ENCODE data around the gene KRT1.
A peak's percentile ranks its signal among the peaks of the same experiment; 100 is the strongest.

The KRT1 gene

DNA sequence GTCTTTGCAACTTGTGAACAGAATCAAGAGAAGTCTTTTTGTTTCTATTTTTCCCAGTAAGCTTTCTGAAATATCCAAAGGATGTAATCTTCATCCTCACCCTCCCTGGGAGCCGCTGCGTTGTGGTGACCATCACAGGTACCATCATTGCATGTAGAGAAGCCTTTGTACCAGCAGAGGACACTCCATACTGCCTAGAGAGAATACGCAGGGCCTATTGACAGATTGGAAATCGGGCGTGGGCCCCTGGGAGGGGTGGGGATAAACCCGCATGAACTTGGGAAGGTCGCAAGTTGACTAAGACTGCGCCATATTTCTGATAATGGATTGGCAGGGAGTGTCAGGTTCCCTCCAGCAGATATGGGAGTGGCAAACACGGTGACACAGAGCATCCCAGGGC, 12.7 kb downstream of the KRT1 start:
- H3K27me3 ChIP-seq (replicated peaks; ENCODE audit: control insufficient read depth, insufficient read depth, low read length), result no peaks in the 10 kb centered on the region; the same call in 1 of the 2 replicates
- DNase-seq (ENCODE audit: extremely low read depth, insufficient read length), result no peak
- TF ChIP-seq, protein P1, sequence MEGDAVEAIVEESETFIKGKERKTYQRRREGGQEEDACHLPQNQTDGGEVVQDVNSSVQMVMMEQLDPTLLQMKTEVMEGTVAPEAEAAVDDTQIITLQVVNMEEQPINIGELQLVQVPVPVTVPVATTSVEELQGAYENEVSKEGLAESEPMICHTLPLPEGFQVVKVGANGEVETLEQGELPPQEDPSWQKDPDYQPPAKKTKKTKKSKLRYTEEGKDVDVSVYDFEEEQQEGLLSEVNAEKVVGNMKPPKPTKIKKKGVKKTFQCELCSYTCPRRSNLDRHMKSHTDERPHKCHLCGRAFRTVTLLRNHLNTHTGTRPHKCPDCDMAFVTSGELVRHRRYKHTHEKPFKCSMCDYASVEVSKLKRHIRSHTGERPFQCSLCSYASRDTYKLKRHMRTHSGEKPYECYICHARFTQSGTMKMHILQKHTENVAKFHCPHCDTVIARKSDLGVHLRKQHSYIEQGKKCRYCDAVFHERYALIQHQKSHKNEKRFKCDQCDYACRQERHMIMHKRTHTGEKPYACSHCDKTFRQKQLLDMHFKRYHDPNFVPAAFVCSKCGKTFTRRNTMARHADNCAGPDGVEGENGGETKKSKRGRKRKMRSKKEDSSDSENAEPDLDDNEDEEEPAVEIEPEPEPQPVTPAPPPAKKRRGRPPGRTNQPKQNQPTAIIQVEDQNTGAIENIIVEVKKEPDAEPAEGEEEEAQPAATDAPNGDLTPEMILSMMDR (IDR thresholded peaks at IDR 0.05; ENCODE audit: insufficient read depth, low read length, poor library complexity, severe bottlenecking), result peak; percentile 35

DNA sequence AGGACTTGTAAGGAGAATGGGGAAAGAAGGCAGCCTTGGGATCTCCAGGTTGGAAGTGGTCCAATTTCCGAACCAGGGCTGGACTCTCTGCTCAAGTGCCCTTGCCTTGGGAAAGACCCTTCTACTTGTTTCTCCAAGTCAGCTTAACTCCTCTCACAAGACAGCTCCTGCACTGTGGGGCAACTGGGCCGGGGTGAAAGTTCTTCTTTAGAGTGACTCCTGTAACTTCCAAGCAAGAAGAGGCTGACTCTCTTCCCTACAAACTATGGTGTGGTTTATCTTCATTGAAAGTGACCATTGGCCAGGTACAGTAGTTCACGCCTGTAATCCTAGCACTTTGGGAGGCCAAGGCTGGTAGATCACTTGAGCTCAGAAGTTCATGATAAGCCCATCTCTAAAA, 13.7 kb downstream of the KRT1 start:
- DNase-seq (ENCODE audit: extremely low read depth, insufficient read length), result no peak
- TF ChIP-seq, protein P1 (IDR thresholded peaks at IDR 0.05; ENCODE audit: insufficient read depth, low read length, poor library complexity, severe bottlenecking), result no peak
- no peaks in the 10 kb centered on the region for H3K36me3 ChIP-seq (ENCODE audit: control insufficient read depth, insufficient read depth, low read length)
- H3K4me3 ChIP-seq (replicated peaks; ENCODE audit: low read depth, low read length), result no peak overlapping the region
- H3K27me3 ChIP-seq (replicated peaks; ENCODE audit: control insufficient read depth, insufficient read depth, low read length), result no peaks in the 10 kb centered on the region; the same call in 1 of the 2 replicates

More for the DNA sequence above, 12.7 kb downstream of the KRT1 start:
- no peaks in the 10 kb centered on the region for H3K36me3 ChIP-seq (ENCODE audit: control insufficient read depth, insufficient read depth, low read length)
- H3K4me3 ChIP-seq (replicated peaks; ENCODE audit: low read depth, low read length), result no peak overlapping the region

DNA sequence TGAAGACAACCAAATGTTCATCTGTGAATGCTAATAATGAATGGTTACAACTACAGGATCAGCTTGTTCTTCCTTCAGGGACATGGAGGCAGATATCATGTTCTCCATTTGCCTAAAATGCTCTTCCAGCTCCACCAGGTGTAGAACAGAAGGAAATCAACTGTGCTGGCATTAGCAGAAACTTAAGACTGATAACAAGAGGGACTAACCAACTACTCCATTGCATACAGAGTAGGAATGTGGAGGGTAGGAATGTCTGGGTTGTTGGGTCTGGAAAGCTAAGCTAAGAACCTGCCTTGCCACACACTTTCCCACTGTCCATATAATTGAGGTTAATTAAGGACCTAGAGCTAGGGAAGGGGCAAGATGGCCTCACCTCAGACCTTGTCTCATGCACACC, 16.8 kb downstream of the KRT1 start:
- H3K27me3 ChIP-seq (replicated peaks; ENCODE audit: control insufficient read depth, insufficient read depth, low read length), result peaks cover 1% of the 10 kb centered on the region
- no peaks in the 10 kb centered on the region for H3K36me3 ChIP-seq (ENCODE audit: control insufficient read depth, insufficient read depth, low read length)
- no peak for DNase-seq (ENCODE audit: extremely low read depth, insufficient read length)
- H3K4me3 ChIP-seq (replicated peaks; ENCODE audit: low read depth, low read length), result no peak overlapping the region
- TF ChIP-seq, protein P1 (IDR thresholded peaks at IDR 0.05; ENCODE audit: insufficient read depth, low read length, poor library complexity, severe bottlenecking), result no peak

DNA sequence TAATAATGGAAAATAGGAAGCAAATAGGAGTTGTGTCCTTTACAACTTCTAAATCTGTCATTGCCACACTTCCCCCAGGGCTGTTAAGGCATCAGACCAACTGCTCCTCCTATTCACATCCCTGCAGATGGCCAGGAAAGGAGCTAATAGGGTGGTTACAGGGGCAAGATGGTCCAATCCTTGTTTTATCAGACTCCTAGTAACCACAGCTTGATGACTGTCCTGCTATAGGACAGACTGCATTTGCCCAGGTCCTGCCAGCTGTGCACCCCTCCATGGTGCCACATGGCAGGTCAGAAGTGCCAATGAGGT, 17.3 kb downstream of the KRT1 start:
- no peak for DNase-seq (ENCODE audit: extremely low read depth, insufficient read length)
- TF ChIP-seq, protein P1 (IDR thresholded peaks at IDR 0.05; ENCODE audit: insufficient read depth, low read length, poor library complexity, severe bottlenecking), result no peak
- H3K4me3 ChIP-seq (replicated peaks; ENCODE audit: low read depth, low read length), result no peak overlapping the region
- H3K36me3 ChIP-seq (ENCODE audit: control insufficient read depth, insufficient read depth, low read length), result no peaks in the 10 kb centered on the region
- H3K27me3 ChIP-seq (replicated peaks; ENCODE audit: control insufficient read depth, insufficient read depth, low read length), result peaks cover 1% of the 10 kb centered on the region

DNA sequence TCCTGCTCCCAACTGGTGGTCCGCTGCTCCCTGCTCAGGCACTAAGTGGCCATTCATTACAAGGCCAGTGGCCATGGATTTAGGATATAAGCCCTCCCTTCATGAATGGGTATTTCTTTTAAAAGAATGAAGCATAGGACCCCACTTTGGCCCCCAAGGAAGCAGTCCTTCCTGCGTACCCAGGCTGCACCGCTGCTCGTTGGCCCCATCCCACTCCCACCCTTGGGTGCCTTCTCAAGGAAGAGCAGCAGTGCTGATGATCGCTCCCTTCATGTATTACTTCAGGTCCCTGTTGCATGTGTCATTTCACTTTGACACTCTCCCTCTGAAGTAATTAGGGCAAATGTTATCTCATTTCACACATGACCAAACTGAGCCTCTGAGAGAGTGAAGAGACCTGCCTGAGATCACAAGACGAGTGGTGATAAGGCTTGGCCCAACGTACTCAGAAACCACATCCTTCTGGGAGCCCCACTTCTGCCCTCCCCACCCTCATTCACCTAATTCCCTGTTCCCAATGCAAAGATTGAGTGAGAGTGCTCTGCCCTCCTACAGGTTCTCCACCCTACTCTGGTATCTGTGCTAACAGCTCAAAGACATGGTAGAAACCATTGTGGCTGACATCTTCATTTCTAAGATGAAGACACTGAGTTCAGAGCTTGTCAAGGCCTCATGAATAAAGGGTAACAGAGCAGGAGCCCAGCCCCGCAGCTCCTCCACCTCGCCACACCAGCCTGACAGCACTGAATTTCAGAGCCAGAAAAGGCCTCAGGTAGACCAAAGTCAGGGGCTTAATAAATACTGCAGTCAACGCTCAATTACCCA, 17.9 kb downstream of the KRT1 start:
- H3K4me3 ChIP-seq (replicated peaks; ENCODE audit: low read depth, low read length), result no peak overlapping the region
- TF ChIP-seq, protein P1 (IDR thresholded peaks at IDR 0.05; ENCODE audit: insufficient read depth, low read length, poor library complexity, severe bottlenecking), result no peak
- peaks cover 1% of the 10 kb centered on the region for H3K27me3 ChIP-seq (replicated peaks; ENCODE audit: control insufficient read depth, insufficient read depth, low read length)
- no peaks in the 10 kb centered on the region for H3K36me3 ChIP-seq (ENCODE audit: control insufficient read depth, insufficient read depth, low read length)
- DNase-seq (ENCODE audit: extremely low read depth, insufficient read length), result no peak
